ENCODE results near the gene SIGLEC7. TPM values are rescaled to one million over a fixed set of nuclear protein-coding genes. Genes with fewer than 3 reads are reported as not detected.

Gene SIGLEC7
- total and polyA plus RNA-seq, 2 experiments from 2014 or later, result not detected

GRCh38 chr19:51127032-51127431, 15.1 kb upstream of the SIGLEC7 start:
- Histone ChIP-seq H3K9me3 (ENCODE audit: low read depth) (no peaks in the 10 kb centered on the region), H3K4me3 (no peak overlapping the region), H3K4me1 (ENCODE audit: low read depth) (no peaks in the 10 kb centered on the region), H3K27ac (no peak overlapping the region), H3K36me3 (no peaks in the 10 kb centered on the region), H3K27me3 (no peaks in the 10 kb centered on the region)
- DNase-seq (ENCODE audit: low read depth in 1 of 2, low spot score in 1 of 2), result no peak
- no peak for TF ChIP-seq CTCF (IDR thresholded peaks at IDR 0.05; ENCODE audit: low read depth, low read length)

- no peak for TF ChIP-seq CTCF (IDR thresholded peaks at IDR 0.05; ENCODE audit: low read depth, low read length)
- Histone ChIP-seq H3K4me3 (no peak overlapping the region), H3K27ac (no peak overlapping the region)
Measured at GRCh38 chr19:51127755-51128154, 14.3 kb upstream of the SIGLEC7 start.

GRCh38 chr19:51128227-51128626, 13.9 kb upstream of the SIGLEC7 start:
- no peak for DNase-seq (ENCODE audit: low read depth in 1 of 2, low spot score in 1 of 2)
- H3K36me3 ChIP-seq, result no peaks in the 10 kb centered on the region
- no peak for TF ChIP-seq CTCF (IDR thresholded peaks at IDR 0.05; ENCODE audit: low read depth, low read length)
- no peaks in the 10 kb centered on the region for H3K27me3 ChIP-seq
- no peaks in the 10 kb centered on the region for H3K9me3 ChIP-seq (ENCODE audit: low read depth)
- H3K27ac ChIP-seq, result no peak overlapping the region
- H3K4me1 ChIP-seq (ENCODE audit: low read depth), result no peaks in the 10 kb centered on the region
- H3K4me3 ChIP-seq, result no peak overlapping the region

More at GRCh38 chr19:51127755-51128154, 14.3 kb upstream of the SIGLEC7 start:
- no peaks in the 10 kb centered on the region for H3K36me3 ChIP-seq
- no peaks in the 10 kb centered on the region for H3K9me3 ChIP-seq (ENCODE audit: low read depth)
- H3K4me1 ChIP-seq (ENCODE audit: low read depth), result no peaks in the 10 kb centered on the region
- peak in 1 of 2 donors; percentile 88 for DNase-seq (ENCODE audit: low read depth in 1 of 2, low spot score in 1 of 2)
- H3K27me3 ChIP-seq, result no peaks in the 10 kb centered on the region

GRCh38 chr19:51129716-51130115, 12.4 kb upstream of the SIGLEC7 start:
- no peaks in the 10 kb centered on the region for H3K9me3 ChIP-seq (ENCODE audit: low read depth)
- no peaks in the 10 kb centered on the region for H3K4me1 ChIP-seq (ENCODE audit: low read depth)
- TF ChIP-seq CTCF (IDR thresholded peaks at IDR 0.05; ENCODE audit: low read depth, low read length), result no peak
- DNase-seq (ENCODE audit: low read depth in 1 of 2, low spot score in 1 of 2), result no peak
- no peak overlapping the region for H3K4me3 ChIP-seq
- no peak overlapping the region for H3K27ac ChIP-seq
- H3K36me3 ChIP-seq, result no peaks in the 10 kb centered on the region
- no peaks in the 10 kb centered on the region for H3K27me3 ChIP-seq

GRCh38 chr19:51131780-51132680, 10.1 kb upstream of the SIGLEC7 start:
- H3K36me3 ChIP-seq, result no peaks in the 10 kb centered on the region
- peak; percentile 44 to 97 for DNase-seq (ENCODE audit: low read depth in 1 of 2, low spot score in 1 of 2)
- TF ChIP-seq CTCF (IDR thresholded peaks at IDR 0.05; ENCODE audit: low read depth, low read length), result peak; percentile 27

More at GRCh38 chr19:51131780-51132680, 10.1 kb upstream of the SIGLEC7 start:
- Histone ChIP-seq H3K27ac (no peak overlapping the region), H3K9me3 (ENCODE audit: low read depth) (no peaks in the 10 kb centered on the region), H3K27me3 (no peaks in the 10 kb centered on the region), H3K4me1 (ENCODE audit: low read depth) (no peaks in the 10 kb centered on the region), H3K4me3 (no peak overlapping the region)
